ENCODE measurements around the gene ADGRL2.
A peak's percentile ranks its signal among the peaks of the same experiment; 100 is the strongest.
"Not testable (repeated sequence)": the region's sequence is repeated elsewhere in the genome, so short reads cannot be mapped to it uniquely, and the experiment has no call there.

The ADGRL2 gene

DNA sequence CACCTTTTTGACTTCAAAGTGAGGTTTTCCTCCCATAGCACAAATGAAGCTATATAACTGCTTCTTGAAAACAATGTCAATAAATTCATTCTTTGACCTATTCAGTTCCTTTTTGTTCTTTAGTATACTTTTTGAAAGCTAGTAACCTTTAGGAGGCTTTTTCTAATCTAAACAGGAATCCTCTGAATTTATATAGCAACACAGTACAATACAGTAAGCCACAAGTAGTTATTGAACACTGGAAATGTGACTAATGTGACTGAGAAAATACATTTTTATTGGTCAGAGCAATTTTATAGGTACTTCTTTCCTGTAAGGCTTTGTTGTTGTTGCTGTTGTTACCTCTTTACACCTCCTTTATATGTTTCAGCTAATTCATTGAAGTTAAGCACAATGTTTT, 49.8 kb downstream of the ADGRL2 start:
- DNase-seq: no peak

GRCh38 chr1:81851217-81851616, 50.5 kb downstream of the ADGRL2 start:
- no peak for DNase-seq

DNA sequence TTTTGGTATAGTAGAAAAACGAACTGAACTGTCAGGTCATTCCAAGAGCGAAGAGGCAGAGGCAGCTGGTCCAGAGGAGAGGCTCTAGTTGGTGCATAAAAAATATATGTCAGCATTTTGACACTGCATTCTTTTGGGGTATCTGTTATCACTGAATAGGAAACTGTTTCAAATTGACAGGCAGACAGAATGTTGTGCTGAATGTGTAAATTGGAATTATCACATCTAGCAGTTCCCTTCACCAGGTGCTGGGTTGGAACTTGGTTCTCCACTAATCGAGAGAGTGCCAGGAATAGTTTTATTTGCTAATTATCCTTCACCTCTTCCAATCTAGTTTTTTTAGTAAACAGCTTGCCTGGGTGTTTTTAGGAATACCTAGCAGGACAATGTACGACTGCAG, 52.2 kb downstream of the ADGRL2 start:
- no peak for DNase-seq

DNA sequence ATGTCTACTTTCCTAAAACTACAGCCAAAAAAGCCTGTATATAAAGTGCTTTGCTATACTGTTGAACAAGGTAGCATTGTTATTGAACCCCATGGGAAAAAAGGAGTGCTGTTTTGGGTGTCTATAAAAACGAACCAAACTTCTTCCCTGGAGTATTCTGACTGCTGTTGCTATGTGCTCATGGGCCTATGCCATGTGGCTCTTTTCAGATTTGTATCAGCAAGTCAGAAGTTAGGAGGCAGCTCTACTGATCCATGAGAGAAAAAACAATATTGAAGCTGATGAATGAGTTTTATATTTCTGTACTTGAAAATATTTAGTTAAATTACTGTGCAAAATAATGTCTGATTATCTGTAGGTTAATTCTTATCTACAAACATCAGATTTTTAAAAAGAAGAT, 66.5 kb downstream of the ADGRL2 start:
- DNase-seq: no peak

DNA sequence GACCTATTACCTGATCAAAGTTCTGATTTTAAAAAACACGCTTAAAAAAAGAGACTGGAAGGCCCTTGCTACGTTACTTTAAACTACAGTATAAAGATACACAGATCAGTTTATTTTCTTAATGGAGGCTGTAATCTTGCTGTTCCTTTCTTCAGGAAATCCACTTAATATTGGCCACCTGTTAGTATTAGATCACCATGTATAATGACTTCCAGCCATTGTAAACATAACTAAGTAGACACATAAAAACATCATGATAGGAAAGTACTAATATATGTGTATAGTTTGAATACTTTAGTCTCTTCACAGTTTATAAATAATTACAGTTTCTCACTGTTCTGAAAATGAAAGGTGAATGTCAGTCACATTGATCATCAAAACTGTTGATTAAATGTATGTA, 68.6 kb downstream of the ADGRL2 start:
- no peak for DNase-seq

- not testable (repeated sequence) for DNase-seq
Observed at GRCh38 chr1:81871091-81871490, 70.4 kb downstream of the ADGRL2 start.

GRCh38 chr1:81873946-81874345, 73.2 kb downstream of the ADGRL2 start:
- DNase-seq: no peak

- no peak for DNase-seq
Observed at GRCh38 chr1:81874461-81874860, 73.7 kb downstream of the ADGRL2 start.

DNA sequence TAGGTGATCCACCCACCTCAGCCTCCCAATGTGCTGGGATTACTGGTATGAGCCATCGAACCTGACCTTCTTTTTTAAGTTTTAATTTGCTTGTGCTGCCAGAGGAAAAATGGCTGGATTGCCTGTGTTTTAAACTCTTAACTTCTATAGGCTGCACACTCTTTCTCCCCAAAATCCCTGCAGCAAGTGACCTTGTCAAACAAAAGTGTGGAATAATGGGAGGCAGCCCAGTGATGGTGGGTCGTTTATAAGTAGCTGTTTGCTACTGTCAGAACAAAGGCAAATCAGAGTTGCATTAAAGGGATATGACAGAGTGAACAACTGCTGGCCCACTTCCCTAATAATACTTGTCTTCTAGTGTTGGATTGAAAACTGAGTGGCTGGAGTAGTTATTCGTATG, 74.2 kb downstream of the ADGRL2 start:
- no peak for DNase-seq

- DNase-seq: no peak
Observed at GRCh38 chr1:81876901-81877733, 76.4 kb downstream of the ADGRL2 start.

DNA sequence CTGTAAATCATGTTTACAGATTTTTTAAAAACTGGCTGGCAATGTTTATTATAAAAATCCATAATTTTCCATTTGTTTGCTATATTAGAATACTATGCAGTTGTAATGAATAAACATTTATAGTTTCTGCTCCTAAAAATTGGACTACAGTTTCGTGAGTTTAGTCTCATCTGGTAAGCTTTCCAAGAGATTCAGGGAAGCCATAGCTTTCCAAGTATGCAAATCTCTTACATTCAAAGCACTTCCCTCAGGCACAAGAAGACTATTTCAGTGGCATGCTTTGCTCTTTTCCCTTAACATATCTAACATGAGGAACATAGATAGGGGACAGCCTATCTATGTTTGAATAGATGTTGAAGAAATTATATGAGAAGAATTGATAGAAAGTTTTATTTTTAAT, 77.2 kb downstream of the ADGRL2 start:
- DNase-seq: no peak

- no peak for DNase-seq
Observed at GRCh38 chr1:81878538-81878937, 77.8 kb downstream of the ADGRL2 start.

DNA sequence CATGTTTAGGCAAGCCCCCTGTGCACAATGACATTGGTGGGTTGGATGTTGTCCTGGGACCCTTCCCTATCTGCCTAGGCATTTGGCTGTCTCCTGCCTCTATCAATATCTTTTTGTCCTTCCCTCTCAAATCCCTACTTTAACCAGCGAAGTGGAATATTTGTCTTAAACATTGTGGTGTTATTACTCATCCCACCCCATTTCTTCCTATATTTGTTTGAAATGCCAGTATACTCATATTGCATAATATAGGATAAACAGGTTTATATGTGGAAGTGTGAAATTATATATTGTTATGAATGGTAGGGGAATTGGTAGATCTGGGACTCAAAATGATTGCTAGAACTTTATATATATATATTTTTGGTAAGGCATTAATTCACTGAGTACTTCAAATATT, 80.0 kb downstream of the ADGRL2 start:
- DNase-seq: no peak

DNA sequence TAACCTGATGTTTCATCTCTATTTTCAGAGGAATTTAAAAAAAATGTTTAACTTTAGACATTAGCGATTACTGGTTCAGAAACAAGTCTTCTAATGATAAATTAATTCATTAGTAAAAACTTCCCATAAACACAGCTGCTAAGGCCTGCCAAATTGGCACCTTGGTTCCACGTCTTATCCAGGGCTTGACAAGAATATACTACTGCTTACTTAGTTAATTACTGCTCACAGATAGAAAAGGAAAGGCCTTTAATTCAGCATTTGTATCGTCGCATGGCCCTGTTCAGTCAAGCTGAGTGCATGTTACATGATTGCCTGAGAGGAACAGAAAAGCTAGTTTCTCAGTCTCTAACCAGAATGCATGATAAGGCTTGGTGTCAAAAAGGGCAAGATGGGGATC, 84.6 kb downstream of the ADGRL2 start:
- no peak for DNase-seq

- DNase-seq: not testable (repeated sequence)
Observed at GRCh38 chr1:81886292-81886691, 85.6 kb downstream of the ADGRL2 start.

- no peak for DNase-seq
Observed at GRCh38 chr1:81887421-81888144, 86.8 kb downstream of the ADGRL2 start.

- DNase-seq: no peak
Observed at GRCh38 chr1:81889166-81889565, 88.4 kb downstream of the ADGRL2 start.

DNA sequence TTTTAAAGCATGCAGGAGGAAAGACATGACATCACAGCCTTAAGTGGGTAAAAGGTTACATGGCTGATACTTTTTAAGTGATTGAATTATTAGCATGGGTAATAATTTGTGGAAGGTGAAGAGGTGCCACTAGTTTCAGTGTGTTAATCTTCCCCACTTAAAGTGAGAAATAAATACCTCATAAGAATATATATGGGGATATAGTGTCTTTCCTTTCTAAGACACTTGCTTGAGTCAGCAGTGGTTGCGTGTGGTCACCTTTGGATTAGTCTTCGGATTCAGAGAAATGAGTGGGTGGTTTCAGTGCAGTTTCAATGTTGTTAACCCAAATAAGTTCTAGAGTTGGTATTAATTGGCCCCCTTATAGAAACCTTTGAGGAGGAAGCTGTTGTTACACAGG, 94.1 kb downstream of the ADGRL2 start:
- DNase-seq: no peak

GRCh38 chr1:81899214-81899821, 98.6 kb downstream of the ADGRL2 start:
- peak; percentile 10 for DNase-seq

- no peak for DNase-seq
Observed at GRCh38 chr1:81907575-81907974, 106.8 kb downstream of the ADGRL2 start.

GRCh38 chr1:81912383-81912782, 111.6 kb downstream of the ADGRL2 start:
- DNase-seq: peak; percentile 62

DNA sequence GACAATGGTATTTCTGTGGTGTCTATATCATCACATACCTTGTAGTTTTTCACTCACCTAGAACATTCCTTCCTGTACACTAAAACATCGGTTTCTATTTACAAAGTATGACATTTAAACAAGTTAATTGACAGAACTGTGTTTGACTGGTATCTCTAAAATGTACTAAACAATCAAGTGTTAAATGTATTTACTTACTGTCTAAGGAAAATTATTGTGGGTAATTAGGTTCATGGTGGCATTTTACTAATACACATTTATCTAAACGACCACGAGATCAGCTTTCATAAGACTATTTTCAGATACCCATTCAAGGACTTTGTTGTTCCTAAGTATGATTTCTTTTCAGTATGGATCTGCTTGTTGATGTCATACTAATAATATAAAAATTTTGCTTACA, 115.2 kb downstream of the ADGRL2 start:
- peak; percentile 54 for DNase-seq

- DNase-seq: no peak
Observed at GRCh38 chr1:81920245-81920740, 119.6 kb downstream of the ADGRL2 start.

GRCh38 chr1:81920886-81921285, 120.2 kb downstream of the ADGRL2 start:
- DNase-seq: no peak
